Vagina (tissue), 2 donors: ENCODE measurements around the gene GTF3C2.

ENCODE experiments used
- CTCF ChIP-seq, 3 experiments: fragments of 450-650 bp in 2 of 3; fragments of 200-600 bp in 1 of 3; sonication (generic) in 1 of 3; IDR thresholded peaks; one replicate each; pipeline ENCODE4 v1.5.1; 2017 to 2019; ENCODE audit warnings: antibody characterized with exemption in 3 of 3, mild to moderate bottlenecking in 2 of 3, moderate library complexity in 2 of 3
- POLR2A ChIP-seq, 2 donors: fragments of 450-650 bp; IDR thresholded peaks; one replicate each; pipeline ENCODE4 v1.6.1; 2017; ENCODE audit warnings: antibody characterized with exemption in 2 of 2, mild to moderate bottlenecking in 2 of 2, moderate library complexity in 2 of 2
- POLR2AphosphoS5 ChIP-seq, 2 donors: sonication (generic); formaldehyde crosslinking; IDR thresholded peaks; one replicate each; pipeline ENCODE4 v1.9.0; 2017; ENCODE audit warnings: antibody characterized with exemption in 2 of 2, mild to moderate bottlenecking in 2 of 2, low read depth in 1 of 2; ENCODE audit not compliant: insufficient read depth in 1 of 2

- TF ChIP-seq CTCF (IDR thresholded peaks at IDR 0.05) (no peak), POLR2A (IDR thresholded peaks at IDR 0.05) (no peak), POLR2AphosphoS5 (IDR thresholded peaks at IDR 0.05; ENCODE audit: insufficient read depth in 1 of 2, low read depth in 1 of 2) (peak; percentile 93 to 94)
These were observed at the start of gene GTF3C2 for GRCh38 chr2:27356382-27357181.
